HG03159 (cell line): ENCODE data around the gene TMEM80.
A peak's percentile ranks its signal among the peaks of the same experiment; 100 is the strongest.

Experiments used
- ATAC-seq: cut with Tn5 transposase; IDR thresholded peaks from one replicate; pipeline ENCODE4 v1.9.1; 2021; ENCODE audit warnings: mild to moderate bottlenecking, moderate library complexity; ENCODE audit not compliant: unreplicated experiment

Gene TMEM80

GRCh38 chr11:742571-743201, 47.1 kb downstream of the TMEM80 start:
- ATAC-seq, result no peak

GRCh38 chr11:745428-745827, 49.8 kb downstream of the TMEM80 start:
- no peak for ATAC-seq

- peak; percentile 24 for ATAC-seq
Observed at GRCh38 chr11:746289-747157, 50.9 kb downstream of the TMEM80 start.

GRCh38 chr11:747158-748006, 51.8 kb downstream of the TMEM80 start, which contains the start of gene TALDO1:
TALDO1 (plus strand) TSS chr11:747464; CDS start chr11:747482, 18 bp downstream.
- peak; percentile 84 for ATAC-seq

- ATAC-seq, result no peak
Observed at GRCh38 chr11:748007-748359, 52.4 kb downstream of the TMEM80 start.

GRCh38 chr11:749731-750130, 54.1 kb downstream of the TMEM80 start:
- ATAC-seq, result no peak
